ENCODE measurements around the gene MYO7A. TPM values are rescaled to one million over a fixed set of nuclear protein-coding genes. Genes with fewer than 3 reads are reported as not detected.
A peak's percentile ranks its signal among the peaks of the same experiment; 100 is the strongest.

MYO7A gene
- total RNA-seq, 8 experiments from 2014 or later, result 0.71 to 23.1 (median 5.8) TPM

- Histone ChIP-seq H3K4me1 (replicated peaks in 1 of 2) (peaks cover 14 to 34% of the 10 kb centered on the region in 2 donors), H3K27ac (peak overlapping the region; percentile 61 to 67), H3K4me3 (peak overlapping the region; percentile 21 to 26 (median 25))
- peak; percentile 29 to 71 (median 50) for ATAC-seq (replicated peaks in 6 of 8)
- 17 to 24% (median 20%) methylated on average over 1 to 13 of the region's 27 CpGs; no CpG with 5 or more reads in 5 of the 10 experiments for WGBS, 10 experiments
- in situ Hi-C loops (cut with MboI; ENCODE audit: low pct_unique_long_range_greater_than_20kb in 2 of 9, low sequenced_read_pairs in 9 of 9, unreplicated experiment in 9 of 9), result no loop called here
Observed at GRCh38 chr11:77127235-77127911, 673 bp upstream of the MYO7A start.

GRCh38 chr11:77129069-77129841 is 1.2 kb downstream of the MYO7A start:
- H3K27ac ChIP-seq, result no peak overlapping the region
- WGBS, 10 experiments, result 60 to 100% (median 76%) methylated on average over 1 to 7 of the region's 11 CpGs; no CpG with 5 or more reads in 4 of the 10 experiments
- ATAC-seq (replicated peaks in 6 of 8), result no peak
- in situ Hi-C loops (cut with MboI; ENCODE audit: low pct_unique_long_range_greater_than_20kb in 2 of 9, low sequenced_read_pairs in 9 of 9, unreplicated experiment in 9 of 9), result no loop called here
- H3K4me3 ChIP-seq, result no peak overlapping the region
- peaks cover 14 to 34% of the 10 kb centered on the region in 2 donors for H3K4me1 ChIP-seq (replicated peaks in 1 of 2)

DNA sequence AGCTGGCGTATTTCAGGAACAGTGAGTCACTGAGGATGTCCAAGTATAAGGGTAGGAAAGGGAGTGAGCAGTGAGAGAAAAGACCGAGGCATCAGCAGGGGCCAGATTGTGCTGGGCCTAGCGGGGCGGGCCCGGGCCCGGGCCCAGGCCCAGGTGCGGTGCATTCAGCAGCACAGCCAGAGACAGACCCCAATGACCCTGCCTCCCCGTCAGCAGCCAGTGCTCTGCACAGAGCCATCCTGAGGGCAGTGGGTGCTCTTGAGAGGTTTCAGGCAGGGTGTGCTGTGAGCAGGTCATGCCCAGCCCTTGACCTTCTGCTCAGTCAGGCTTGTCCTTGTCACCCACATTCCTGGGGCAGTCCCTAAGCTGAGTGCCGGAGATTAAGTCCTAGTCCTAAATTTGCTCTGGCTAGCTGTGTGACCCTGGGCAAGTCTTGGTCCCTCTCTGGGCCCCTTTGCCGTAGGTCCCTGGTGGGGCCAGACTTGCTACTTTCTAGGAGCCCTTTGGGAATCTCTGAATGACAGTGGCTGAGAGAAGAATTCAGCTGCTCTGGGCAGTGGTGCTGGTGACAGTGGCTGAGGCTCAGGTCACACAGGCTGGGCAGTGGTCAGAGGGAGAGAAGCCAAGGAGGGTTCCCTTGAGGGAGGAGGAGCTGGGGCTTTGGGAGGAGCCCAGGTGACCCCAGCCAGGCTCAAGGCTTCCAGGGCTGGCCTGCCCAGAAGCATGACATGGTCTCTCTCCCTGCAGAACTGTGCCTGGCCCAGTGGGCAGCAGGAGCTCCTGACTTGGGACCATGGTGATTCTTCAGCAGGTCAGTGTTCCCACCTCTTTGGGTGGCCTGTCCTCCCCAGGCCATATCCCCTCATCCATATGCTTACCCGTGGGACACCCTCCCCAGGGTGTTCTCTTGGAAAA is 2.1 kb downstream of the MYO7A start:
- no peak overlapping the region for H3K4me3 ChIP-seq
- in situ Hi-C loops (cut with MboI; ENCODE audit: low pct_unique_long_range_greater_than_20kb in 2 of 9, low sequenced_read_pairs in 9 of 9, unreplicated experiment in 9 of 9), result no loop called here
- H3K27ac ChIP-seq, result no peak overlapping the region
- WGBS, 10 experiments, result 50 to 100% (median 85%) methylated on average over 1 to 2 of the region's 11 CpGs; no CpG with 5 or more reads in 4 of the 10 experiments
- H3K4me1 ChIP-seq (replicated peaks in 1 of 2), result peaks cover 14 to 34% of the 10 kb centered on the region in 2 donors
- ATAC-seq (replicated peaks in 6 of 8), result no peak

DNA sequence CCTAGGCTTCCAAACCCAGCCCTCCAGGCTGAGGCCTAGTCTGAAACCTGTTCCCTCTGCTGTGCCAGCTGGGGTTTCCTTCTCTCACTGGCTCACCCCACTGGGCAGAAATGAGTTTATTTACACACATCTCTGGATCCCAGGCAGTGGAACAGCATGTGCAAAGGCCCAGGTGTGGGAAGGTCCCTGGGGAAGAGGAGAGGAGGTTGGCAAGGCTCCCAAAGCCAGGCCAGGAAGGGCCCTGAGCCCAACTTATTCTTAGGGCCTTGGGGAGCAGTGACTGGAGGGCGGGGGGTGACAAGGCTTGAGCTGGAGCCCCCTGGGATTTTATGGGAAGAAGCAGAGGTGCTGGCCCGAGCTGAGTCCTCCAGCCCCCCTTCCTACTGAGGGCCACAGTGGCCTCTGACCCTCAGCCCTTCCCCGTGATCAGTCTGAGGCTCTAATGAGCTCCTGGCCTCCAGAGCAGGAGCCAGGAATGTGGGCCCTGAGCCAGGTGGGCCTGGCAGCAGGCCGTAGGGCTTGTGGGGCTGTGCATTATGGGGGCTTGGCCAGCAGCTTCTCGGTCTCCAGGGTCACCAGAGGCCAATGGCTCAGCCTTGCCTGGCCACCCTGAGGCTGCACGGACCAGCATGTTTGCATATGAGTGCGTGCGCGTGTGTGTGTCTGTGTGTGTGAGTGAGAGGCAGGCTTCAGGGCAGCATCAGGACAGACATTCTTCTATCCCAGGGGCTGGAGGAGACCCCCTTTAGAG is 2.9 kb downstream of the MYO7A start:
- Histone ChIP-seq H3K4me1 (replicated peaks in 1 of 2) (peaks cover 14 to 34% of the 10 kb centered on the region in 2 donors), H3K4me3 (no peak overlapping the region), H3K27ac (peak overlapping the region in 1 of 2 donors; percentile 9)
- ATAC-seq (replicated peaks in 6 of 8), result peak in 2 of 8 experiments; percentile 6 to 34
- WGBS, 10 experiments, result 0 to 80% (median 51%) methylated on average over 1 to 6 of the region's 9 CpGs; no CpG with 5 or more reads in 6 of the 10 experiments
- in situ Hi-C loops (cut with MboI; ENCODE audit: low pct_unique_long_range_greater_than_20kb in 2 of 9, low sequenced_read_pairs in 9 of 9, unreplicated experiment in 9 of 9), result no loop called here

GRCh38 chr11:77131560-77131959 is 3.5 kb downstream of the MYO7A start:
- Histone ChIP-seq H3K27ac (peak overlapping the region in 1 of 2 donors; percentile 9), H3K4me1 (replicated peaks in 1 of 2) (peaks cover 14 to 29% of the 10 kb centered on the region in 2 donors), H3K4me3 (no peak overlapping the region)
- 7 to 88% (median 80%) methylated on average over 1 to 3 of the region's 6 CpGs; no CpG with 5 or more reads in 5 of the 10 experiments for WGBS, 10 experiments
- in situ Hi-C loops (cut with MboI; ENCODE audit: low pct_unique_long_range_greater_than_20kb in 2 of 9, low sequenced_read_pairs in 9 of 9, unreplicated experiment in 9 of 9), result no loop called here
- ATAC-seq (replicated peaks in 6 of 8), result no peak

- no peak overlapping the region for H3K27ac ChIP-seq
- no peak overlapping the region for H3K4me3 ChIP-seq
- peaks cover 0 to 11% of the 10 kb centered on the region in 2 donors for H3K4me1 ChIP-seq (replicated peaks in 1 of 2)
- no peak for ATAC-seq (replicated peaks in 6 of 8)
- in situ Hi-C loops (cut with MboI; ENCODE audit: low pct_unique_long_range_greater_than_20kb in 2 of 9, low sequenced_read_pairs in 9 of 9, unreplicated experiment in 9 of 9), result no loop called here
- 0 to 50% (median 13%) methylated on average over 1 of the region's 2 CpGs; no CpG with 5 or more reads in 3 of the 10 experiments for WGBS, 10 experiments
Observed at GRCh38 chr11:77135069-77135468, 7.0 kb downstream of the MYO7A start.

GRCh38 chr11:77136074-77136473 is 8.0 kb downstream of the MYO7A start:
- in situ Hi-C loops (cut with MboI; ENCODE audit: low pct_unique_long_range_greater_than_20kb in 2 of 9, low sequenced_read_pairs in 9 of 9, unreplicated experiment in 9 of 9), result no loop called here
- 40 to 100% (median 73%) methylated on average over 1 to 8 of the region's 8 CpGs for WGBS, 10 experiments
- no peak for ATAC-seq (replicated peaks in 6 of 8)

DNA sequence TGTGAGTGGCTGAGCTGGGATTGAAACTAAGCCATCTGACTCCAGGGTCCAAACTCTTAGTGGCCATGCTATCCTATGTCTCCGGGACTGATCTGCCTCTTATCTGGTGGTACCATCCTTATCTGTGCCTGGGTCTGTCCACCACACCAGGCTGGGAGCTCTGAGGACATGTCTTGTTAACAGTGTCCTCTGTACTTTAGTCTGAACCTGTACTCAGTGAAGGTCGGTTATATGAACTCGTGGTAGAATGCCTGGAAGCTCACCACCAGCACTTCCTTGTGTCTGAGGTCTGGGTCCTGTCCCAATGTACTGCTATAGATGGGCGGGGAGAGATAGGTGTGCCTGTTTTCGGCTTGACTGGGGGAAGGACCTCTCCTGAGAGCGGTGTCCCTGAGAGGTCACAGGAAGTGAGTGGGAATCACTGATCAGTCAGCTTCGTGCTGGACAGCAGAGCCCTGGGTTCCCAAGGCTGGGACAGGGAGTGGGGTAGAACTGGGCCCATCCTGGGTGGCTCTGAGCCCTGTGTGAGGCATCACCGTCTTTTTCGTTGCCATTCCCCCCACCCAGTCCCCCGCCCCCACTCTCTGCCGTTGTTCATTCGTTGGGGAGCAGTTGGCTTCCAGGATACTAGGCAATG is 8.9 kb downstream of the MYO7A start:
- 94 to 100% (median 100%) methylated on average over 1 to 3 of the region's 12 CpGs; no CpG with 5 or more reads in 4 of the 10 experiments for WGBS, 10 experiments
- no peak for ATAC-seq (replicated peaks in 6 of 8)
- Histone ChIP-seq H3K4me3 (no peak overlapping the region), H3K4me1 (replicated peaks in 1 of 2) (no peaks in the 10 kb centered on the region), H3K27ac (no peak overlapping the region)
- in situ Hi-C loops (cut with MboI; ENCODE audit: low pct_unique_long_range_greater_than_20kb in 2 of 9, low sequenced_read_pairs in 9 of 9, unreplicated experiment in 9 of 9), result no loop called here

More at GRCh38 chr11:77136074-77136473, 8.0 kb downstream of the MYO7A start:
- no peak overlapping the region for H3K27ac ChIP-seq
- peaks cover 0 to 7% of the 10 kb centered on the region in 2 donors for H3K4me1 ChIP-seq (replicated peaks in 1 of 2)
- H3K4me3 ChIP-seq, result no peak overlapping the region

GRCh38 chr11:77137421-77137820 is 9.4 kb downstream of the MYO7A start:
- no peak for ATAC-seq (replicated peaks in 6 of 8)
- 60 to 100% (median 93%) methylated on average over 1 to 3 of the region's 11 CpGs; no CpG with 5 or more reads in 5 of the 10 experiments for WGBS, 10 experiments
- Histone ChIP-seq H3K4me3 (no peak overlapping the region), H3K4me1 (replicated peaks in 1 of 2) (no peaks in the 10 kb centered on the region), H3K27ac (no peak overlapping the region)
- in situ Hi-C loops (cut with MboI; ENCODE audit: low pct_unique_long_range_greater_than_20kb in 2 of 9, low sequenced_read_pairs in 9 of 9, unreplicated experiment in 9 of 9), result no loop called here

DNA sequence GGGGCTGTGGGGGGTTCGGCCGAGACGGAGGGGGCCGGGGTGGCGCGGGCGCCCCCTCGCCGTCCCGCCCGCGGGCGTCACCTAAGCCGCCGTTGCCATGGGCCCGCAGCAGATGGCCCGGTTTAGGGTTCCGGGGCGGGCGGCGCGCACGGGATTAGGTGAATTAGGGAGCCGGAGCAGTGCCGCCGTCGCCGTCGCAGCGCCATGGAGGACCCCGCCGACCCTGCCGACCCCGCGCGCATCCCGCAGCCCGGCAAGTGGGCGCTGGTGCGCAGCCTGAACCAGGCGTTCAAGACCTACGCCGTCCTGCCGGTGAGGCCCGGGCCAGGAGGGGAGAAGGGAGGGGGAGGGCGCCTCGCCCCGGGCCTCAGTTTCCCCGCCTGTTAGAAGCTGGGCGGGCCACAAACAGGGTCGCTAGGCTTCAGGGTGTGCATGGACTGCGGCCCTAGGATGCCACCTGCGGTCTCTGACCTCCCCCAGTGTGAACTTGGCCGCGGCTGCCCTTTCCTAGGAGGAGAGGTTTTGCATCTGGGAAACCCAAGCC is 10.1 kb downstream of the MYO7A start:
- WGBS, 10 experiments, result 20 to 97% (median 60%) methylated on average over 1 to 7 of the region's 55 CpGs; no CpG with 5 or more reads in 7 of the 10 experiments
- Histone ChIP-seq H3K4me1 (replicated peaks in 1 of 2) (no peaks in the 10 kb centered on the region), H3K4me3 (no peak overlapping the region), H3K27ac (no peak overlapping the region)
- no peak for ATAC-seq (replicated peaks in 6 of 8)
- in situ Hi-C loops (cut with MboI; ENCODE audit: low pct_unique_long_range_greater_than_20kb in 2 of 9, low sequenced_read_pairs in 9 of 9, unreplicated experiment in 9 of 9), result no loop called here

- WGBS, 10 experiments, result 80 to 100% (median 91%) methylated on average over 2 to 6 of the region's 8 CpGs; no CpG with 5 or more reads in 6 of the 10 experiments
- H3K27ac ChIP-seq, result no peak overlapping the region
- no peak for ATAC-seq (replicated peaks in 6 of 8)
- peaks cover 2 to 4% of the 10 kb centered on the region in 2 donors for H3K4me1 ChIP-seq (replicated peaks in 1 of 2)
- no peak overlapping the region for H3K4me3 ChIP-seq
- in situ Hi-C loops (cut with MboI; ENCODE audit: low pct_unique_long_range_greater_than_20kb in 2 of 9, low sequenced_read_pairs in 9 of 9, unreplicated experiment in 9 of 9), result no loop called here
Observed at GRCh38 chr11:77139201-77139600, 11.2 kb downstream of the MYO7A start.

All from motor neuron (in vitro differentiated cells).